GM12878 (cell line): ENCODE measurements around the gene SRSF8. TPM values are rescaled to one million over a fixed set of nuclear protein-coding genes. Genes with fewer than 3 reads are reported as not detected.
"Not testable (repeated sequence)": the region's sequence is repeated elsewhere in the genome, so short reads cannot be mapped to it uniquely, and the experiment has no call there.

Experiments used
- ATAC-seq: fragments of 200-7000 bp; cut with Tn5 transposase; 3 replicates; pipeline ENCODE4 v1.9.1; 2020; ENCODE audit warnings: mild to moderate bottlenecking, moderate library complexity
- BruUV-seq: library from RNA; stranded (reverse); fragments of 400-500 nt; replicated peaks from 2 replicates; lab custom pipeline; 2021; lab: Mats Ljungman, UMichigan
- CTCF ChIA-PET: fragments of 300-600 bp; sonication (Branson Sonifier 250); formaldehyde crosslinking; extraction: SDS; loops from one replicate; lab custom pipeline; 2021; ENCODE audit warnings: inconsistent platforms; lab: Yijun Ruan, JAX
- POLR2A ChIA-PET: fragments of 350-600 bp; formaldehyde crosslinking; extraction: SDS; loops from one replicate; lab custom pipeline; 2021; ENCODE audit warnings: inconsistent platforms; lab: Charles Lee
- RAD21 ChIA-PET: fragments of 300-600 bp; sonication (Branson Sonifier 250); formaldehyde crosslinking; loops from one replicate; lab custom pipeline; 2023; ENCODE audit warnings: antibody characterized with exemption; ENCODE audit not compliant: unreplicated experiment; lab: Charles Lee
- SMC1A ChIA-PET: fragments of 300-600 bp; sonication (Branson Sonifier 250); formaldehyde crosslinking; loops from one replicate; lab custom pipeline; 2023; ENCODE audit not compliant: unreplicated experiment, uncharacterized antibody; lab: Charles Lee
- DNase-seq: peaks from one replicate; pipeline ENCODE4 v3.0.0-alpha.2; 2011; ENCODE audit warnings: low read depth, low spot score
- FAIRE-seq: peaks from 3 replicates; lab custom pipeline; 2011; peaks lifted over from hg19 to GRCh38; lab: Jason Lieb, UNC
- H2AFZ ChIP-seq: 2 replicates; pipeline ENCODE4 v1.6.0; 2011; ENCODE audit warnings: low read depth, low read length, control low read depth; ENCODE audit not compliant: control insufficient read depth
- H3K27ac ChIP-seq: 2 replicates; pipeline ENCODE4 v1.5.1; 2011; ENCODE audit warnings: control low read depth; ENCODE audit not compliant: control insufficient read depth, insufficient read depth
- H3K27me3 ChIP-seq, 2 experiments: replicated peaks in 1 of 2; 2 replicates each; pipeline versions ENCODE4 v1.6.0 to v1.6.1; 2011; ENCODE audit warnings: low read length in 1 of 2; ENCODE audit not compliant: control insufficient read depth in 2 of 2, insufficient read depth in 2 of 2
- H3K36me3 ChIP-seq, 2 experiments: 2 replicates each; pipeline ENCODE4 v1.5.1; 2011; ENCODE audit warnings: low read length in 1 of 2; ENCODE audit not compliant: control insufficient read depth in 2 of 2, insufficient read depth in 2 of 2
- H3K4me1 ChIP-seq: 2 replicates; pipeline ENCODE4 v1.6.1; 2011; ENCODE audit warnings: mild to moderate bottlenecking, low read length, moderate library complexity, mixed read lengths; ENCODE audit not compliant: control insufficient read depth, insufficient read depth
- H3K4me2 ChIP-seq: 2 replicates; pipeline ENCODE4 v1.6.0; 2011; ENCODE audit warnings: control low read depth; ENCODE audit not compliant: control insufficient read depth, insufficient read depth
- H3K4me3 ChIP-seq: fragments of 200-600 bp; sonication (generic); 2 replicates; pipeline ENCODE4 v1.5.1; 2016
- H3K79me2 ChIP-seq: 2 replicates; pipeline ENCODE4 v1.6.0; 2011; ENCODE audit warnings: low read length; ENCODE audit not compliant: control insufficient read depth, insufficient read depth
- H3K9ac ChIP-seq: 2 replicates; pipeline ENCODE4 v1.8.0; 2011; ENCODE audit warnings: low read length, control low read depth, mixed read lengths; ENCODE audit not compliant: control insufficient read depth, insufficient read depth
- H3K9me3 ChIP-seq: replicated peaks from 3 replicates; pipeline ENCODE4 v1.5.1; 2011; ENCODE audit warnings: mild to moderate bottlenecking, low read length; ENCODE audit not compliant: control insufficient read depth, insufficient read depth
- H4K20me1 ChIP-seq: 2 replicates; pipeline ENCODE4 v1.6.0; 2011; ENCODE audit not compliant: control insufficient read depth, insufficient read depth
- HDAC2 ChIP-seq: fragments of 200-600 bp; sonication (generic); IDR thresholded peaks from 2 replicates; pipeline ENCODE4 v1.6.1; 2017
- IKZF2 ChIP-seq, 2 experiments: fragments of 450-650 bp; IDR thresholded peaks; 2 replicates each; pipeline ENCODE4 v1.6.1; 2017; ENCODE audit warnings: mild to moderate bottlenecking in 2 of 2, moderate library complexity in 2 of 2
- MLLT1 ChIP-seq: fragments of 450-650 bp; IDR thresholded peaks from 2 replicates; pipeline ENCODE4 v1.6.1; 2016; ENCODE audit warnings: mild to moderate bottlenecking
- RFX5 ChIP-seq: IDR thresholded peaks from 2 replicates; pipeline ENCODE4 v1.6.1; 2011; ENCODE audit warnings: low read depth, low read length, improper control_type of control experiment
- SIN3A ChIP-seq: IDR thresholded peaks from 2 replicates; pipeline ENCODE4 v1.6.1; 2012; ENCODE audit warnings: low read depth, low read length, improper control_type of control experiment
- SIX5 ChIP-seq: IDR thresholded peaks from 2 replicates; pipeline ENCODE4 v1.6.1; 2011; ENCODE audit warnings: mild to moderate bottlenecking, low read depth, low read length, moderate library complexity; ENCODE audit not compliant: severe bottlenecking
- SREBF2 ChIP-seq: IDR thresholded peaks from 2 replicates; pipeline ENCODE4 v1.6.1; 2012; ENCODE audit warnings: mild to moderate bottlenecking, low read length
- TCF3 ChIP-seq: IDR thresholded peaks from 2 replicates; pipeline ENCODE4 v1.6.1; 2012; ENCODE audit warnings: low read depth, mild to moderate bottlenecking, low read length, borderline replicate concordance; ENCODE audit not compliant: insufficient read depth
- YY1 ChIP-seq: IDR thresholded peaks from 2 replicates; pipeline ENCODE4 v1.6.1; 2011; ENCODE audit warnings: low read depth, mild to moderate bottlenecking, low read length
- ZNF24 ChIP-seq: fragments of 450-650 bp; IDR thresholded peaks from 2 replicates; pipeline ENCODE4 v1.6.1; 2017; ENCODE audit warnings: antibody characterized with exemption, mild to moderate bottlenecking
- WGBS: methylation state at CpG from one replicate; pipeline ENCODE4 v1.1.6; 2016; ENCODE audit warnings: low lambda C conversion rate; ENCODE audit not compliant: insufficient replicate concordance, insufficient coverage; ENCODE audit errors: missing lambda C conversion rate; 5-methylcytosine and 5-hydroxymethylcytosine counted together
- in situ Hi-C: fragments of 300-500 bp; cut with MboI; formaldehyde crosslinking; loops from 9 replicates; pipeline ENCODE4 v1.14.3; 2018; ENCODE audit warnings: mixed read lengths
- intact Hi-C: fragments of 100-400 bp; cut with micrococcal nuclease; formaldehyde crosslinking; loops from one replicate; pipeline ENCODE4 v1.14.2; 2022; ENCODE audit not compliant: unreplicated experiment
- polyA plus RNA-seq, 11 experiments: library from polyadenylated mRNA; depleted of rRNA in 4 of 11; unstranded in 6 of 11; stranded (reverse) in 5 of 11; fragments of >200 nt; fragmentation: Nextera tagmentation in 4 of 11; fragmentation: Illumina TruSeq in 1 of 11; extraction: Ambion mirVana in 4 of 11; extraction: Trizol in 1 of 11; gene quantifications; 1 replicate in 1 of 11; 2 replicates in 10 of 11; pipeline versions ENCODE4 v1.2.1 to v1.2.3, GENCODE V29; 2011 to 2016; ENCODE audit warnings: inconsistent platforms in 2 of 11, missing spikeins in 2 of 11, low read depth in 1 of 11
- total RNA-seq, 4 experiments: library from RNA; depleted of rRNA in 3 of 4; stranded (reverse); fragments of >200 nt in 3 of 4; fragmentation: Illumina TruSeq in 1 of 4; extraction: Trizol in 1 of 4; gene quantifications; 2 replicates each; pipeline versions ENCODE4 v1.2.1 to v1.2.3, GENCODE V29; 2013 to 2021
- TF ChIP-seq, protein P1 (sequence below): fragments of 450-650 bp; IDR thresholded peaks from 2 replicates; pipeline ENCODE4 v1.6.1; 2017; ENCODE audit warnings: mild to moderate bottlenecking, low read depth, inconsistent platforms; ENCODE audit not compliant: poor library complexity, severe bottlenecking

SRSF8 gene
- total and polyA plus RNA-seq, 10 of the 15 experiments (the other 5 are each of a cell fraction or from before 2014, with no cell fraction given): 14.2 to 43.1 (median 27.1) TPM

- no peak for FAIRE-seq
- no TSS peak for BruUV-seq
- Histone ChIP-seq H3K4me3 (no peak overlapping the region), H3K27me3 (peaks cover 0 to 3% of the 10 kb centered on the region in 2 experiments; a peak in 3 of 4 replicates), H3K36me3 (no peaks in the 10 kb centered on the region), H4K20me1 (no peaks in the 10 kb centered on the region), H3K9me3 (no peaks in the 10 kb centered on the region), H3K79me2 (no peaks in the 10 kb centered on the region), H3K27ac (no peak overlapping the region), H3K4me1 (no peaks in the 10 kb centered on the region), H3K9ac (no peak overlapping the region), H2AFZ (no peak overlapping the region), H3K4me2 (no peak overlapping the region)
- TF ChIP-seq ZNF24 (no peak), SIX5 (no peak), IKZF2 (IDR thresholded peaks at IDR 0.05) (no peak), HDAC2 (no peak), YY1 (no peak), RFX5 (no peak), SIN3A (no peak), MLLT1 (no peak), TCF3 (no peak), SREBF2 (no peak)
- TF ChIP-seq, protein P1, sequence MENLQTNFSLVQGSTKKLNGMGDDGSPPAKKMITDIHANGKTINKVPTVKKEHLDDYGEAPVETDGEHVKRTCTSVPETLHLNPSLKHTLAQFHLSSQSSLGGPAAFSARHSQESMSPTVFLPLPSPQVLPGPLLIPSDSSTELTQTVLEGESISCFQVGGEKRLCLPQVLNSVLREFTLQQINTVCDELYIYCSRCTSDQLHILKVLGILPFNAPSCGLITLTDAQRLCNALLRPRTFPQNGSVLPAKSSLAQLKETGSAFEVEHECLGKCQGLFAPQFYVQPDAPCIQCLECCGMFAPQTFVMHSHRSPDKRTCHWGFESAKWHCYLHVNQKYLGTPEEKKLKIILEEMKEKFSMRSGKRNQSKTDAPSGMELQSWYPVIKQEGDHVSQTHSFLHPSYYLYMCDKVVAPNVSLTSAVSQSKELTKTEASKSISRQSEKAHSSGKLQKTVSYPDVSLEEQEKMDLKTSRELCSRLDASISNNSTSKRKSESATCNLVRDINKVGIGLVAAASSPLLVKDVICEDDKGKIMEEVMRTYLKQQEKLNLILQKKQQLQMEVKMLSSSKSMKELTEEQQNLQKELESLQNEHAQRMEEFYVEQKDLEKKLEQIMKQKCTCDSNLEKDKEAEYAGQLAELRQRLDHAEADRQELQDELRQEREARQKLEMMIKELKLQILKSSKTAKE: no peak
- in situ Hi-C loops: no loop called here
- POLR2A ChIA-PET: no interaction called here
- DNase-seq: no peak
- ATAC-seq: no peak
- CTCF ChIA-PET: interaction anchor here (0.8 kb wide), 1 partner anchor 15 kb away, joined by 3 read pairs; no protein-coding TSS in a partner anchor
- intact Hi-C loops: no loop called here
- RAD21 ChIA-PET: no interaction called here
- SMC1A ChIA-PET: interaction anchor here (1.3 kb wide), 1 partner anchor 10 kb away, joined by 3 read pairs; no protein-coding TSS in a partner anchor
Measured at GRCh38 chr11:95045812-95046211, 20.9 kb upstream of the SRSF8 start.

- DNase-seq, H3K9ac ChIP-seq, H3K79me2 ChIP-seq, RAD21 ChIA-PET, H3K4me3 ChIP-seq, H2AFZ ChIP-seq, in situ Hi-C loops, H3K27me3 ChIP-seq, CTCF ChIA-PET, H3K27ac ChIP-seq, POLR2A ChIA-PET, H4K20me1 ChIP-seq, H3K36me3 ChIP-seq, H3K4me1 ChIP-seq, SMC1A ChIA-PET, BruUV-seq, intact Hi-C loops, ATAC-seq, H3K4me2 ChIP-seq, FAIRE-seq, H3K9me3 ChIP-seq: not testable (repeated sequence)
- 28% methylated on average over 3 of the region's 3 CpGs for WGBS
Measured at GRCh38 chr11:95049122-95049521, 17.6 kb upstream of the SRSF8 start, which contains the start of gene KDM4F. Gene KDM4F, plus strand, starts transcription at chr11:95049422.
